ENCODE measurements around the gene ODAD4.

- TF ChIP-seq CTCF (IDR thresholded peaks at IDR 0.05) (no peak), POLR2A (IDR thresholded peaks at IDR 0.05) (no peak)
These were observed 27.5 kb downstream of the ODAD4 start for GRCh38 chr17:41957869-41958439.
